HCT116 (cell line): ENCODE data around the gene PRRT1B. TPM values are rescaled to one million over a fixed set of nuclear protein-coding genes. Genes with fewer than 3 reads are reported as not detected.

Experiments
- ATAC-seq: fragments of 200-7000 bp; cut with Tn5 transposase; 2 replicates; pipeline ENCODE4 v1.9.1; 2020; ENCODE audit warnings: mild to moderate bottlenecking, moderate library complexity
- BruUV-seq: library from RNA; stranded (reverse); fragments of 400-500 nt; replicated peaks from 2 replicates; lab custom pipeline; 2021; lab: Mats Ljungman, UMichigan
- CTCF ChIA-PET: fragments of 300-600 bp; sonication (Branson Sonifier 250); formaldehyde crosslinking; loops from one replicate; lab custom pipeline; 2021; ENCODE audit warnings: antibody characterized with exemption; lab: Charles Lee
- POLR2A ChIA-PET: fragments of 300-600, 350-600 bp; sonication (Branson Sonifier 250); formaldehyde crosslinking; loops from one replicate; lab custom pipeline; 2021; ENCODE audit warnings: antibody characterized with exemption; lab: Charles Lee
- RAD21 ChIA-PET, 2 experiments: fragments of 300-600 bp; sonication (Branson Sonifier 250); formaldehyde crosslinking; loops; one replicate each; lab custom pipeline; 2023; ENCODE audit warnings: low total read pairs in 2 of 2; ENCODE audit not compliant: uncharacterized antibody in 2 of 2, unreplicated experiment in 2 of 2, low non-redundant PET in 1 of 2; lab: Charles Lee
- DNase-seq: peaks from one replicate; pipeline ENCODE4 v3.0.0-alpha.2; 2010; ENCODE audit warnings: low read depth, low spot score
- H2AFZ ChIP-seq: fragments of 200-600 bp; shearing (Covaris generic), sonication (generic); 2 replicates; pipeline ENCODE4 v1.6.1; 2017; ENCODE audit warnings: low read depth, mixed run types, mixed read lengths, antibody characterized with exemption, low read length; ENCODE audit not compliant: poor library complexity, severe bottlenecking
- H3K27ac ChIP-seq: 2 replicates; pipeline ENCODE4 v1.5.1; 2012; ENCODE audit warnings: low read depth, low read length
- H3K27me3 ChIP-seq: fragments of 200-600 bp; sonication (generic); 2 replicates; pipeline ENCODE4 v1.6.1; 2016; ENCODE audit warnings: mixed run types, low read length, mixed read lengths; ENCODE audit not compliant: insufficient read depth
- H3K36me3 ChIP-seq, 2 experiments: fragments of 200-500 bp in 1 of 2; fragments of 200-600 bp in 1 of 2; sonication (Bioruptor generic) in 1 of 2; sonication (generic) in 1 of 2; 2 replicates each; pipeline versions ENCODE4 v1.5.1 to v1.6.1; 2014 to 2016; ENCODE audit warnings: low read length in 2 of 2, inconsistent platforms in 1 of 2, mixed read lengths in 1 of 2, mixed run types in 1 of 2; ENCODE audit not compliant: insufficient read depth in 2 of 2, control insufficient read depth in 1 of 2
- H3K4me1 ChIP-seq, 2 experiments: fragments of 200-600 bp in 1 of 2; sonication (generic) in 1 of 2; 2 replicates each; pipeline versions ENCODE4 v1.5.1 to v1.6.1; 2012 to 2017; ENCODE audit warnings: low read length in 2 of 2, inconsistent platforms in 1 of 2, mild to moderate bottlenecking in 1 of 2, mixed read lengths in 1 of 2, mixed run types in 1 of 2, moderate library complexity in 1 of 2; ENCODE audit not compliant: insufficient read depth in 2 of 2, control insufficient read depth in 1 of 2
- H3K4me2 ChIP-seq: fragments of 200-600 bp; sonication (generic); 2 replicates; pipeline ENCODE4 v1.6.1; 2017; ENCODE audit warnings: mixed run types, low read length, mixed read lengths
- H3K4me3 ChIP-seq, 2 experiments: fragments of 200-600 bp in 1 of 2; sonication (generic) in 1 of 2; replicated peaks in 1 of 2; 2 replicates each; pipeline ENCODE4 v1.5.1; 2011 to 2016; ENCODE audit warnings: low read length in 2 of 2, control low read depth in 1 of 2, low read depth in 1 of 2, mild to moderate bottlenecking in 1 of 2, mixed read lengths in 1 of 2, mixed run types in 1 of 2
- H3K79me2 ChIP-seq: fragments of 200-600 bp; sonication (generic); 2 replicates; pipeline ENCODE4 v1.6.1; 2017; ENCODE audit warnings: mild to moderate bottlenecking, mixed run types, low read length, moderate library complexity, mixed read lengths; ENCODE audit not compliant: insufficient read depth
- H3K9ac ChIP-seq: fragments of 200-600 bp; sonication (generic); 2 replicates; pipeline ENCODE4 v1.6.1; 2016; ENCODE audit warnings: low read length, mixed read lengths
- H3K9me2 ChIP-seq: fragments of 200-600 bp; sonication (generic), shearing (Covaris generic); 2 replicates; pipeline ENCODE4 v1.6.1; 2017; ENCODE audit warnings: mixed run types, mild to moderate bottlenecking, moderate library complexity; ENCODE audit not compliant: insufficient read depth
- H3K9me3 ChIP-seq, 2 experiments: fragments of 200-500 bp in 1 of 2; fragments of 200-600 bp in 1 of 2; sonication (Bioruptor generic) in 1 of 2; sonication (generic) in 1 of 2; 2 replicates each; pipeline ENCODE4 v1.6.1; 2014 to 2017; ENCODE audit warnings: low read length in 2 of 2, mixed read lengths in 2 of 2, inconsistent platforms in 1 of 2, low read depth in 1 of 2, mild to moderate bottlenecking in 1 of 2, mixed run types in 1 of 2, moderate library complexity in 1 of 2; ENCODE audit not compliant: control insufficient read depth in 1 of 2, insufficient read depth in 1 of 2
- H4K20me1 ChIP-seq: fragments of 200-600 bp; sonication (generic), shearing (Covaris generic); 2 replicates; pipeline ENCODE4 v1.6.1; 2017; ENCODE audit warnings: mixed run types, mild to moderate bottlenecking, moderate library complexity; ENCODE audit not compliant: insufficient read depth
- CEBPB ChIP-seq: IDR thresholded peaks from 2 replicates; pipeline ENCODE4 v1.6.1; 2012; ENCODE audit warnings: low read depth
- EGR1 ChIP-seq: IDR thresholded peaks from 2 replicates; pipeline ENCODE4 v1.6.1; 2012; ENCODE audit warnings: low read depth
- EZH2 ChIP-seq: fragments of 200-600 bp; sonication (generic); IDR thresholded peaks from 2 replicates; pipeline ENCODE4 v1.6.1; 2017; ENCODE audit warnings: antibody characterized with exemption, mixed run types
- EZH2phosphoT487 ChIP-seq: fragments of 200-600 bp; IDR thresholded peaks from 2 replicates; pipeline ENCODE4 v1.6.1; 2018; ENCODE audit warnings: antibody characterized with exemption, borderline replicate concordance
- POLR2A ChIP-seq: IDR thresholded peaks from 2 replicates; pipeline ENCODE4 v1.7.0; 2011; ENCODE audit warnings: borderline replicate concordance; ENCODE audit not compliant: insufficient read depth, insufficient read length; ENCODE audit errors: extremely low read depth
- SIN3A ChIP-seq: IDR thresholded peaks from 2 replicates; pipeline ENCODE4 v1.6.1; 2012; ENCODE audit warnings: low read depth
- SP1 ChIP-seq: IDR thresholded peaks from 2 replicates; pipeline ENCODE4 v1.6.1; 2012; ENCODE audit warnings: low read depth
- SRF ChIP-seq: IDR thresholded peaks from 2 replicates; pipeline ENCODE4 v1.6.1; 2012; ENCODE audit warnings: low read depth
- TCF7L2 ChIP-seq: IDR thresholded peaks from 2 replicates; pipeline ENCODE4 v1.7.0; 2011; ENCODE audit warnings: borderline replicate concordance, inconsistent platforms; ENCODE audit not compliant: insufficient read depth, insufficient read length; ENCODE audit errors: extremely low read depth
- ZNF274 ChIP-seq: fragments of 200-500 bp; sonication (Bioruptor generic); IDR thresholded peaks from 2 replicates; pipeline ENCODE4 v1.6.1; 2014; ENCODE audit warnings: mild to moderate bottlenecking, low read depth, low read length, inconsistent platforms
- intact Hi-C: fragments of 100-400 bp; cut with micrococcal nuclease; formaldehyde crosslinking; loops from 2 replicates; pipeline ENCODE4 v1.10.0; 2022
- total RNA-seq: library from RNA; stranded (reverse); gene quantifications from one replicate; pipeline ENCODE4 v1.2.1, GENCODE V29; 2021; ENCODE audit not compliant: unreplicated experiment
- TF ChIP-seq, protein P1 (sequence below): IDR thresholded peaks from 2 replicates; pipeline ENCODE4 v1.6.1; 2011; ENCODE audit warnings: mild to moderate bottlenecking, low read length, moderate library complexity; ENCODE audit not compliant: insufficient replicate concordance; ENCODE audit errors: extremely low read depth
- TF ChIP-seq, protein P2 (sequence below), 3 experiments: fragments of 200-600 bp in 1 of 3; sonication (generic) in 1 of 3; IDR thresholded peaks in 2 of 3; conservative IDR thresholded peaks in 1 of 3; 2 replicates each; pipeline ENCODE4 v1.5.1; 2012 to 2017; ENCODE audit warnings: low read depth in 2 of 3, low read length in 2 of 3, antibody characterized with exemption in 1 of 3, borderline replicate concordance in 1 of 3, control low read depth in 1 of 3, mild to moderate bottlenecking in 1 of 3, mixed read lengths in 1 of 3, mixed run types in 1 of 3, moderate library complexity in 1 of 3; ENCODE audit not compliant: insufficient read depth in 1 of 3

Gene PRRT1B
- total RNA-seq, 1 experiment from 2014 or later, result not detected

DNA sequence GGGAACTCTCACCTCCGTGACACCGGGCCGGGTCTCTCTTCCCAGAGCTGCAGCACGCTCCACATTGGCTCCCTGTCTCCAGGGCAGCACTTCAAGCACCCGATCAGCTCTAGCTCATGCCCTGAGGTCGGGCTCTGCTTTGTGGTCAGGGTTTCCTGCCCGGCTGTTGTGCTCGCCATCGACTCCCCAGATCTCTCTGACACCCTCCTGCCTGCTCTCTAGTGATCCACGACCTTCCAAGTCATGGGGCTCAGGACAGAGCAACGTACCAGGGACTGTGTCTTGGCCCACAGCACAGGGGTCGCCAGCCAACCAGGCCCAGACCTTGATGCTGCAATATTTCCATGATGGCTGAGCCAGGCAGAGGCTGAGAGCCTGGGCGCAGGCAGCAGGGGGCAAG lies 45.1 kb downstream of the PRRT1B start:
- no peak for ATAC-seq
- Histone ChIP-seq H3K9me3 (no peaks in the 10 kb centered on the region), H3K4me3 (no peak overlapping the region), H3K27me3 (no peaks in the 10 kb centered on the region), H3K79me2 (no peaks in the 10 kb centered on the region), H2AFZ (no peak overlapping the region), H3K27ac (no peak overlapping the region), H3K36me3 (no peaks in the 10 kb centered on the region; a peak in 1 of 4 replicates), H3K9ac (no peak overlapping the region), H3K4me2 (no peak overlapping the region), H4K20me1 (no peaks in the 10 kb centered on the region), H3K4me1 (no peaks in the 10 kb centered on the region)
- no TSS peak for BruUV-seq
- DNase-seq, result no peak
- intact Hi-C loops, result no loop called here
- ChIA-PET POLR2A (no interaction called here), CTCF (interaction anchor here (1.3 kb wide), 1 partner anchor 156 kb away, joined by 4 read pairs; no protein-coding TSS in a partner anchor)
- TF ChIP-seq POLR2A (no peak), SP1 (no peak), CEBPB (no peak), ZNF274 (no peak), SRF (no peak), EZH2 (no peak), EZH2phosphoT487 (no peak), TCF7L2 (no peak), SIN3A (no peak), EGR1 (no peak)
- TF ChIP-seq, protein P1, sequence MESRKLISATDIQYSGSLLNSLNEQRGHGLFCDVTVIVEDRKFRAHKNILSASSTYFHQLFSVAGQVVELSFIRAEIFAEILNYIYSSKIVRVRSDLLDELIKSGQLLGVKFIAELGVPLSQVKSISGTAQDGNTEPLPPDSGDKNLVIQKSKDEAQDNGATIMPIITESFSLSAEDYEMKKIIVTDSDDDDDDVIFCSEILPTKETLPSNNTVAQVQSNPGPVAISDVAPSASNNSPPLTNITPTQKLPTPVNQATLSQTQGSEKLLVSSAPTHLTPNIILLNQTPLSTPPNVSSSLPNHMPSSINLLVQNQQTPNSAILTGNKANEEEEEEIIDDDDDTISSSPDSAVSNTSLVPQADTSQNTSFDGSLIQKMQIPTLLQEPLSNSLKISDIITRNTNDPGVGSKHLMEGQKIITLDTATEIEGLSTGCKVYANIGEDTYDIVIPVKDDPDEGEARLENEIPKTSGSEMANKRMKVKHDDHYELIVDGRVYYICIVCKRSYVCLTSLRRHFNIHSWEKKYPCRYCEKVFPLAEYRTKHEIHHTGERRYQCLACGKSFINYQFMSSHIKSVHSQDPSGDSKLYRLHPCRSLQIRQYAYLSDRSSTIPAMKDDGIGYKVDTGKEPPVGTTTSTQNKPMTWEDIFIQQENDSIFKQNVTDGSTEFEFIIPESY, result no peak
- TF ChIP-seq, protein P2, sequence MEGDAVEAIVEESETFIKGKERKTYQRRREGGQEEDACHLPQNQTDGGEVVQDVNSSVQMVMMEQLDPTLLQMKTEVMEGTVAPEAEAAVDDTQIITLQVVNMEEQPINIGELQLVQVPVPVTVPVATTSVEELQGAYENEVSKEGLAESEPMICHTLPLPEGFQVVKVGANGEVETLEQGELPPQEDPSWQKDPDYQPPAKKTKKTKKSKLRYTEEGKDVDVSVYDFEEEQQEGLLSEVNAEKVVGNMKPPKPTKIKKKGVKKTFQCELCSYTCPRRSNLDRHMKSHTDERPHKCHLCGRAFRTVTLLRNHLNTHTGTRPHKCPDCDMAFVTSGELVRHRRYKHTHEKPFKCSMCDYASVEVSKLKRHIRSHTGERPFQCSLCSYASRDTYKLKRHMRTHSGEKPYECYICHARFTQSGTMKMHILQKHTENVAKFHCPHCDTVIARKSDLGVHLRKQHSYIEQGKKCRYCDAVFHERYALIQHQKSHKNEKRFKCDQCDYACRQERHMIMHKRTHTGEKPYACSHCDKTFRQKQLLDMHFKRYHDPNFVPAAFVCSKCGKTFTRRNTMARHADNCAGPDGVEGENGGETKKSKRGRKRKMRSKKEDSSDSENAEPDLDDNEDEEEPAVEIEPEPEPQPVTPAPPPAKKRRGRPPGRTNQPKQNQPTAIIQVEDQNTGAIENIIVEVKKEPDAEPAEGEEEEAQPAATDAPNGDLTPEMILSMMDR (IDR thresholded peaks at IDR 0.05 in 2 of 3, conservative IDR thresholded peaks at IDR 0.05 in 1 of 3; ENCODE audit: borderline replicate concordance in 1 of 3, insufficient read depth in 1 of 3, low read depth in 2 of 3, low read length in 2 of 3), result no peak
- TF ChIP-seq, all 23 proteins: peak for 0
- RAD21 ChIA-PET, result no interaction called here
- no peaks in the 10 kb centered on the region for H3K9me2 ChIP-seq
